B cell (primary cell): ENCODE results near the gene MAN2B1. TPM values are rescaled to one million over a fixed set of nuclear protein-coding genes. Genes with fewer than 3 reads are reported as not detected.
A peak's percentile ranks its signal among the peaks of the same experiment; 100 is the strongest.

Experiments used
- ATAC-seq: fragments of 200-7000 bp; cut with Tn5 transposase; one replicate; pipeline ENCODE4 v1.10.0; 2021; ENCODE audit warnings: low read depth, mild to moderate bottlenecking, moderate number of reproducible peaks, moderate library complexity
- CTCF ChIA-PET: fragments of 350-600 bp; sonication (Branson Sonifier 250); formaldehyde crosslinking; loops from one replicate; lab custom pipeline; 2021; ENCODE audit warnings: antibody characterized with exemption, inconsistent platforms; lab: Charles Lee
- POLR2A ChIA-PET: fragments of 350-600 bp; sonication (Branson Sonifier 250); formaldehyde crosslinking; loops from one replicate; lab custom pipeline; 2021; ENCODE audit warnings: antibody characterized with exemption; lab: Charles Lee
- DNase-seq: peaks from one replicate; pipeline ENCODE4 v3.0.0; 2013
- H2AFZ ChIP-seq: 2 replicates; pipeline ENCODE4 v1.6.1; 2012; ENCODE audit warnings: mild to moderate bottlenecking, low read depth, low read length; ENCODE audit not compliant: insufficient read depth, poor library complexity, severe bottlenecking
- H3K27ac ChIP-seq, 2 donors: 1 replicate in 1 of 2; 2 replicates in 1 of 2; pipeline ENCODE4 v1.5.1; 2012 to 2013; ENCODE audit warnings: low read length in 2 of 2, mild to moderate bottlenecking in 2 of 2, moderate library complexity in 1 of 2
- H3K27me3 ChIP-seq, 4 experiments: fragments of 200-600 bp in 1 of 4; sonication (generic) in 1 of 4; replicated peaks in 1 of 4; 1 replicate in 2 of 4; 2 replicates in 2 of 4; pipeline versions ENCODE4 v1.6.1 to v1.7.0; 2013 to 2016; ENCODE audit warnings: low read length in 3 of 4, mild to moderate bottlenecking in 2 of 4, mixed read lengths in 1 of 4, moderate library complexity in 1 of 4; ENCODE audit not compliant: insufficient read depth in 4 of 4, control insufficient read depth in 3 of 4; ENCODE audit errors: control extremely low read depth in 1 of 4
- H3K36me3 ChIP-seq, 2 experiments: replicated peaks in 1 of 2; 1 replicate in 1 of 2; 2 replicates in 1 of 2; pipeline versions ENCODE4 v1.6.1 to v1.7.1; 2013; ENCODE audit warnings: low read length in 1 of 2; ENCODE audit not compliant: insufficient read depth in 2 of 2, control insufficient read depth in 1 of 2; ENCODE audit errors: control extremely low read depth in 1 of 2, extremely low read depth in 1 of 2
- H3K4me1 ChIP-seq, 2 donors: fragments of 200-600 bp in 1 of 2; sonication (generic) in 1 of 2; 1 replicate in 1 of 2; 2 replicates in 1 of 2; pipeline versions ENCODE4 v1.5.1 to v1.6.1; 2013 to 2017; ENCODE audit warnings: low read length in 2 of 2; ENCODE audit not compliant: control insufficient read depth in 2 of 2, insufficient read depth in 2 of 2
- H3K4me2 ChIP-seq: replicated peaks from 2 replicates; pipeline ENCODE3; 2012; ENCODE audit warnings: mild to moderate bottlenecking, low read depth, low read length; ENCODE audit not compliant: poor library complexity, severe bottlenecking
- H3K4me3 ChIP-seq, 5 experiments: fragments of 200-600 bp in 1 of 5; sonication (generic) in 1 of 5; 1 replicate in 3 of 5; 2 replicates in 2 of 5; pipeline versions ENCODE4 v1.5.1 to v1.7.0; 2011 to 2016; ENCODE audit warnings: low read length in 4 of 5, mild to moderate bottlenecking in 4 of 5, low read depth in 2 of 5, control low read depth in 1 of 5, moderate library complexity in 1 of 5; ENCODE audit not compliant: insufficient read depth in 1 of 5; ENCODE audit errors: control extremely low read depth in 1 of 5, extremely low read depth in 1 of 5
- H3K79me2 ChIP-seq: fragments of 200-600 bp; sonication (generic); one replicate; pipeline ENCODE4 v1.6.0; 2016; ENCODE audit warnings: low read length; ENCODE audit not compliant: control insufficient read depth, insufficient read depth
- H3K9ac ChIP-seq: fragments of 200-600 bp; sonication (generic); 2 replicates; pipeline ENCODE4 v1.6.1; 2017; ENCODE audit warnings: mild to moderate bottlenecking, low read length, moderate library complexity
- H3K9me3 ChIP-seq, 3 donors: one replicate each; pipeline versions ENCODE4 v1.6.1 to v1.7.1; 2013; ENCODE audit warnings: low read length in 2 of 3; ENCODE audit not compliant: control insufficient read depth in 2 of 3, insufficient read depth in 1 of 3; ENCODE audit errors: control extremely low read depth in 1 of 3
- H4K20me1 ChIP-seq: 2 replicates; pipeline ENCODE4 v1.6.0; 2012; ENCODE audit warnings: mild to moderate bottlenecking, low read length; ENCODE audit not compliant: insufficient read depth, control insufficient read depth, poor library complexity, severe bottlenecking
- H3K27ac Mint-ChIP-seq: one replicate; pipeline ENCODE4 v1.8.0; 2021; ENCODE audit warnings: mixed read lengths
- H3K27me3 Mint-ChIP-seq: one replicate; pipeline ENCODE4 v1.8.0; 2021; ENCODE audit warnings: mixed read lengths
- H3K4me1 Mint-ChIP-seq: one replicate; pipeline ENCODE4 v1.8.0; 2021; ENCODE audit warnings: mixed read lengths
- H3K4me3 Mint-ChIP-seq: one replicate; pipeline ENCODE4 v1.8.0; 2021; ENCODE audit warnings: mixed read lengths
- H3K9me3 Mint-ChIP-seq: one replicate; pipeline ENCODE4 v1.8.0; 2022; ENCODE audit warnings: mixed read lengths; ENCODE audit not compliant: insufficient read depth
- EZH2 ChIP-seq: IDR thresholded peaks from 2 replicates; pipeline ENCODE4 v1.6.1; 2012; ENCODE audit warnings: borderline replicate concordance, low read depth, mild to moderate bottlenecking, moderate library complexity, low read length; ENCODE audit not compliant: insufficient read depth, poor library complexity, severe bottlenecking
- WGBS: methylation state at CpG from one replicate; pipeline ENCODE4 v1.1.5; 2013; ENCODE audit warnings: missing lambda C conversion rate; ENCODE audit not compliant: insufficient coverage; 5-methylcytosine and 5-hydroxymethylcytosine counted together
- intact Hi-C: fragments of 100-400 bp; cut with micrococcal nuclease; formaldehyde crosslinking; loops from one replicate; pipeline ENCODE4 v1.10.0; 2022
- polyA plus RNA-seq: library from polyadenylated mRNA; depleted of rRNA; stranded (reverse); fragments of >200 nt; gene quantifications from 2 replicates; pipeline ENCODE4 v1.2.3, GENCODE V29; 2012
- total RNA-seq, 2 donors: library from RNA; stranded (reverse); fragments of 120-200 nt in 1 of 2; gene quantifications; 1 replicate in 1 of 2; 2 replicates in 1 of 2; pipeline versions ENCODE4 v1.2.3 to v1.2.4, GENCODE V29; 2013 to 2022
- TF ChIP-seq, protein P1 (sequence below): fragments of 200-600 bp; IDR thresholded peaks from one replicate; pipeline ENCODE4 v1.8.0; 2022; ENCODE audit warnings: antibody characterized with exemption, mild to moderate bottlenecking

MAN2B1 gene
- total and polyA plus RNA-seq, 2 donors (not counting 1 experiment from before 2014, with no cell fraction given), result 183 to 256 TPM

DNA sequence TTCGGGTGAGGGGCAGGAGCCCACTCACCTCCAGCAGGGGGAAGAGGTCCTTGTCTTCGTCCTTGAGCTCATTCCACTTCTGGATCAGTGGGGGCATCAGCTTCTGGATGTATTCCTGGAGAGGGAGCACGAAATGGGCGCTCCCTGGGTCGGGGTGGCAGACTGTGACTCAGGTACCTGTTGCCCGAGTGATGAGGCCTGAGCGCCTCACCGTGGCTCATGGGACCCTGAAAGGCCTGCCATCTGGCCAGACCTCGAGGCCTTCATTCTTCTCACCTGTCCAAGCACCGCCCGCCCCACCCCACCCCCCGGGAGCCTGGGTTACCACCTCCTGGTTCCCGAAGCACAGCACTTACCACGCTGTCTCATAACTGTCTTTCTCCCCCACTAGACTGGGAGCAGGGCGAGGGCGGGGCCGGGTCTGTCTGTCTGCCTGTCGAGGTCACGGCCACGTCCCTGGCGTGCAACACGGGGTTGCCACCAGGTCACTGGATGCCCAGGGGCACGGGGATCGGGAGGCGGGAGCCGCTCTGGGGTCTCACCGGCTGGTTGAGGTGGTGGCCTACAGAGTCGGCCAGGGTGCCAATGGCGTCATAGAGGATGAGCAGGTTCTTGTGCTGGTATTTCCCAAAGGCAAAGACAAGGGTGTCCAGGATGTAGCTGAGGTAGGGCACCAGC, 39.3 kb upstream of the MAN2B1 start:
- CTCF ChIA-PET, result interaction anchor here (0.6 kb wide), 1 partner anchor 22 kb away, joined by 3 read pairs; no protein-coding TSS in a partner anchor
- no peaks in the 10 kb centered on the region for H3K9me3 ChIP-seq
- intact Hi-C loops, result no loop called here
- H3K4me2 ChIP-seq, result no peak overlapping the region
- H3K9ac ChIP-seq, result no peak overlapping the region
- TF ChIP-seq EZH2, result no peak
- TF ChIP-seq, protein P1, sequence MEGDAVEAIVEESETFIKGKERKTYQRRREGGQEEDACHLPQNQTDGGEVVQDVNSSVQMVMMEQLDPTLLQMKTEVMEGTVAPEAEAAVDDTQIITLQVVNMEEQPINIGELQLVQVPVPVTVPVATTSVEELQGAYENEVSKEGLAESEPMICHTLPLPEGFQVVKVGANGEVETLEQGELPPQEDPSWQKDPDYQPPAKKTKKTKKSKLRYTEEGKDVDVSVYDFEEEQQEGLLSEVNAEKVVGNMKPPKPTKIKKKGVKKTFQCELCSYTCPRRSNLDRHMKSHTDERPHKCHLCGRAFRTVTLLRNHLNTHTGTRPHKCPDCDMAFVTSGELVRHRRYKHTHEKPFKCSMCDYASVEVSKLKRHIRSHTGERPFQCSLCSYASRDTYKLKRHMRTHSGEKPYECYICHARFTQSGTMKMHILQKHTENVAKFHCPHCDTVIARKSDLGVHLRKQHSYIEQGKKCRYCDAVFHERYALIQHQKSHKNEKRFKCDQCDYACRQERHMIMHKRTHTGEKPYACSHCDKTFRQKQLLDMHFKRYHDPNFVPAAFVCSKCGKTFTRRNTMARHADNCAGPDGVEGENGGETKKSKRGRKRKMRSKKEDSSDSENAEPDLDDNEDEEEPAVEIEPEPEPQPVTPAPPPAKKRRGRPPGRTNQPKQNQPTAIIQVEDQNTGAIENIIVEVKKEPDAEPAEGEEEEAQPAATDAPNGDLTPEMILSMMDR, result no peak
- Mint-ChIP-seq H3K27me3 (no peaks in the 10 kb centered on the region), H3K9me3 (no peaks in the 10 kb centered on the region), H3K4me1 (no peaks in the 10 kb centered on the region), H3K4me3 (no peak overlapping the region), H3K27ac (peak overlapping the region; percentile 15)
- POLR2A ChIA-PET, result interaction anchor here (0.6 kb wide), 1 partner anchor 123 kb away, joined by 4 read pairs; no protein-coding TSS in a partner anchor
- H3K27ac ChIP-seq, result no peak overlapping the region
- H3K4me1 ChIP-seq, result no peaks in the 10 kb centered on the region
- H4K20me1 ChIP-seq, result no peaks in the 10 kb centered on the region
- H3K36me3 ChIP-seq, result peaks cover 8 to 66% of the 10 kb centered on the region in 2 experiments
- WGBS, result 97% methylated on average over 28 of the region's 29 CpGs
- H3K27me3 ChIP-seq, result no peaks in the 10 kb centered on the region
- no peak for DNase-seq
- H3K4me3 ChIP-seq, result no peak overlapping the region
- ATAC-seq, result no peak
- H3K79me2 ChIP-seq, result peaks cover 3% of the 10 kb centered on the region
- no peak overlapping the region for H2AFZ ChIP-seq

DNA sequence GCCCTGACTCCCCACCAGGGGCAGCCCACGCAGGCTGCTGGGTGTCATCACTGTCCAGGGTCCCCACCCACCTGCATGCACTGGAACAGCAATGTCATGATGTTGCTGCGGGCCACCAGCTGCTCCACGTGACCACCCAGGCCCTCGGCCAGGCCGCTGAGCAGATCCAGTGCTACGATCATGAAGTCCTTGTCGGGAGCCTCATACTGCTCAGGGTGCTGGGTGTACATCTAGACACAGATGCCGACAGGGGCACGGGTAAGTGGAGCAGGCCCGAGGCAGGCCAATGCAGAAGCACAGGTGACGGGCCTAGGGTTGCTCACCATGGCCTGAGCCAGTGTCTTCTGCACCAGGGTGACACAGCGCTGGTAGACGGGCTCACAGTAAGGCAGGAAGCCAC, 38.6 kb upstream of the MAN2B1 start:
- Histone ChIP-seq H3K4me2 (no peak overlapping the region), H3K9ac (no peak overlapping the region), H3K4me3 (no peak overlapping the region), H3K27me3 (no peaks in the 10 kb centered on the region), H4K20me1 (no peaks in the 10 kb centered on the region), H2AFZ (no peak overlapping the region), H3K36me3 (peaks cover 8 to 63% of the 10 kb centered on the region in 2 experiments), H3K9me3 (no peaks in the 10 kb centered on the region), H3K4me1 (no peaks in the 10 kb centered on the region), H3K27ac (no peak overlapping the region), H3K79me2 (peaks cover 3% of the 10 kb centered on the region)
- 96% methylated on average over 13 of the region's 13 CpGs for WGBS
- no peak for DNase-seq
- no peaks in the 10 kb centered on the region for H3K9me3 Mint-ChIP-seq
- no peak overlapping the region for H3K4me3 Mint-ChIP-seq
- H3K27ac Mint-ChIP-seq, result peak overlapping the region; percentile 15
- no peaks in the 10 kb centered on the region for H3K4me1 Mint-ChIP-seq
- intact Hi-C loops, result no loop called here
- ChIA-PET CTCF (interaction anchor here (0.6 kb wide), 1 partner anchor 23 kb away, joined by 3 read pairs; no protein-coding TSS in a partner anchor), POLR2A (no interaction called here)
- ATAC-seq, result no peak
- no peaks in the 10 kb centered on the region for H3K27me3 Mint-ChIP-seq
- no peak for TF ChIP-seq EZH2
- TF ChIP-seq, protein P1, result no peak
